ENCODE results near the gene CCDC88A.
"Not testable (repeated sequence)": the region's sequence is repeated elsewhere in the genome, so short reads cannot be mapped to it uniquely, and the experiment has no call there.

GRCh38 chr2:55274346-55274745, 145.3 kb downstream of the CCDC88A start:
- not testable (repeated sequence) for TF ChIP-seq CTCF (IDR thresholded peaks at IDR 0.05; ENCODE audit: low read depth, low read length, missing input control); SP1 (IDR thresholded peaks at IDR 0.05); REST (IDR thresholded peaks at IDR 0.05); TAF1 (conservative IDR thresholded peaks at IDR 0.05); RAD21 (IDR thresholded peaks at IDR 0.05)
- TF ChIP-seq, protein P1, sequence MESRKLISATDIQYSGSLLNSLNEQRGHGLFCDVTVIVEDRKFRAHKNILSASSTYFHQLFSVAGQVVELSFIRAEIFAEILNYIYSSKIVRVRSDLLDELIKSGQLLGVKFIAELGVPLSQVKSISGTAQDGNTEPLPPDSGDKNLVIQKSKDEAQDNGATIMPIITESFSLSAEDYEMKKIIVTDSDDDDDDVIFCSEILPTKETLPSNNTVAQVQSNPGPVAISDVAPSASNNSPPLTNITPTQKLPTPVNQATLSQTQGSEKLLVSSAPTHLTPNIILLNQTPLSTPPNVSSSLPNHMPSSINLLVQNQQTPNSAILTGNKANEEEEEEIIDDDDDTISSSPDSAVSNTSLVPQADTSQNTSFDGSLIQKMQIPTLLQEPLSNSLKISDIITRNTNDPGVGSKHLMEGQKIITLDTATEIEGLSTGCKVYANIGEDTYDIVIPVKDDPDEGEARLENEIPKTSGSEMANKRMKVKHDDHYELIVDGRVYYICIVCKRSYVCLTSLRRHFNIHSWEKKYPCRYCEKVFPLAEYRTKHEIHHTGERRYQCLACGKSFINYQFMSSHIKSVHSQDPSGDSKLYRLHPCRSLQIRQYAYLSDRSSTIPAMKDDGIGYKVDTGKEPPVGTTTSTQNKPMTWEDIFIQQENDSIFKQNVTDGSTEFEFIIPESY (IDR thresholded peaks at IDR 0.05): not testable (repeated sequence)
